Nephron progenitor cell (in vitro differentiated cells): ENCODE measurements around the gene SDK2.
A peak's percentile ranks its signal among the peaks of the same experiment; 100 is the strongest.

Experiments used
- DNase-seq: peaks from one replicate; pipeline ENCODE4 v3.0.0; 2021
- H3K27ac Mint-ChIP-seq: 2 replicates; pipeline ENCODE4 v1.8.0; 2021; ENCODE audit warnings: mild to moderate bottlenecking, moderate library complexity, mixed read lengths
- H3K27me3 Mint-ChIP-seq: 2 replicates; pipeline ENCODE4 v1.8.0; 2021; ENCODE audit warnings: mild to moderate bottlenecking, low read depth, mixed read lengths; ENCODE audit not compliant: poor library complexity
- H3K36me3 Mint-ChIP-seq: 2 replicates; pipeline ENCODE4 v1.8.0; 2021; ENCODE audit warnings: low read depth, mixed read lengths
- H3K4me1 Mint-ChIP-seq: 2 replicates; pipeline ENCODE4 v1.8.0; 2021; ENCODE audit warnings: mixed read lengths
- H3K4me3 Mint-ChIP-seq: 2 replicates; pipeline ENCODE4 v1.8.0; 2021; ENCODE audit warnings: mild to moderate bottlenecking, moderate library complexity, mixed read lengths
- H3K9me3 Mint-ChIP-seq: 2 replicates; pipeline ENCODE4 v1.8.0; 2021; ENCODE audit warnings: mild to moderate bottlenecking, moderate library complexity, mixed read lengths
- CTCF ChIP-seq: fragments of 200-600 bp; sonication (generic); IDR thresholded peaks from 2 replicates; pipeline ENCODE4 v1.5.0; 2021; ENCODE audit warnings: antibody characterized with exemption

The SDK2 gene

GRCh38 chr17:73628642-73629552, 15.3 kb downstream of the SDK2 start:
- Mint-ChIP-seq H3K27me3 (no peaks in the 10 kb centered on the region), H3K36me3 (peaks cover 5% of the 10 kb centered on the region), H3K4me1 (peaks cover 45% of the 10 kb centered on the region), H3K9me3 (no peaks in the 10 kb centered on the region), H3K27ac (no peak overlapping the region), H3K4me3 (no peak overlapping the region)
- DNase-seq, result no peak
- TF ChIP-seq CTCF, result no peak

GRCh38 chr17:73625991-73626673, 18.1 kb downstream of the SDK2 start:
- H3K27ac Mint-ChIP-seq, result peak overlapping the region; percentile 42
- TF ChIP-seq CTCF, result no peak
- peaks cover 19% of the 10 kb centered on the region for H3K36me3 Mint-ChIP-seq
- H3K4me3 Mint-ChIP-seq, result no peak overlapping the region
- peak; percentile 43 for DNase-seq
- H3K27me3 Mint-ChIP-seq, result no peaks in the 10 kb centered on the region
- H3K9me3 Mint-ChIP-seq, result peaks cover 14% of the 10 kb centered on the region
- H3K4me1 Mint-ChIP-seq, result peaks cover 54% of the 10 kb centered on the region

GRCh38 chr17:73625006-73625405, 19.2 kb downstream of the SDK2 start:
- Mint-ChIP-seq H3K36me3 (peaks cover 30% of the 10 kb centered on the region), H3K27ac (peak overlapping the region; percentile 72), H3K4me1 (peaks cover 49% of the 10 kb centered on the region), H3K4me3 (peak overlapping the region; percentile 13), H3K27me3 (no peaks in the 10 kb centered on the region), H3K9me3 (peaks cover 25% of the 10 kb centered on the region)
- no peak for DNase-seq
- no peak for TF ChIP-seq CTCF

GRCh38 chr17:73624496-73624988, 19.7 kb downstream of the SDK2 start:
- peaks cover 30% of the 10 kb centered on the region for H3K9me3 Mint-ChIP-seq
- H3K27ac Mint-ChIP-seq, result peak overlapping the region; percentile 72
- DNase-seq, result no peak
- H3K27me3 Mint-ChIP-seq, result no peaks in the 10 kb centered on the region
- H3K36me3 Mint-ChIP-seq, result peaks cover 35% of the 10 kb centered on the region
- H3K4me1 Mint-ChIP-seq, result peaks cover 49% of the 10 kb centered on the region
- H3K4me3 Mint-ChIP-seq, result peak overlapping the region; percentile 13
- no peak for TF ChIP-seq CTCF

GRCh38 chr17:73623818-73624217, 20.4 kb downstream of the SDK2 start:
- DNase-seq, result no peak
- peak overlapping the region; percentile 72 for H3K27ac Mint-ChIP-seq
- peaks cover 37% of the 10 kb centered on the region for H3K9me3 Mint-ChIP-seq
- peak overlapping the region; percentile 15 for H3K4me3 Mint-ChIP-seq
- peaks cover 49% of the 10 kb centered on the region for H3K4me1 Mint-ChIP-seq
- H3K36me3 Mint-ChIP-seq, result peaks cover 42% of the 10 kb centered on the region
- H3K27me3 Mint-ChIP-seq, result no peaks in the 10 kb centered on the region
- no peak for TF ChIP-seq CTCF
